Sigmoid colon (tissue), 4 donors: ENCODE measurements around the gene MAP4K5.

Source experiments
- POLR2A ChIP-seq, 2 donors: fragments of 450-650 bp; IDR thresholded peaks; one replicate each; pipeline ENCODE4 v1.6.1; 2016; ENCODE audit warnings: antibody characterized with exemption in 2 of 2, mild to moderate bottlenecking in 2 of 2, moderate library complexity in 2 of 2
- POLR2AphosphoS5 ChIP-seq, 4 donors: sonication (generic); formaldehyde crosslinking; IDR thresholded peaks; one replicate each; pipeline ENCODE4 v1.6.1; 2017; ENCODE audit warnings: antibody characterized with exemption in 4 of 4

DNA sequence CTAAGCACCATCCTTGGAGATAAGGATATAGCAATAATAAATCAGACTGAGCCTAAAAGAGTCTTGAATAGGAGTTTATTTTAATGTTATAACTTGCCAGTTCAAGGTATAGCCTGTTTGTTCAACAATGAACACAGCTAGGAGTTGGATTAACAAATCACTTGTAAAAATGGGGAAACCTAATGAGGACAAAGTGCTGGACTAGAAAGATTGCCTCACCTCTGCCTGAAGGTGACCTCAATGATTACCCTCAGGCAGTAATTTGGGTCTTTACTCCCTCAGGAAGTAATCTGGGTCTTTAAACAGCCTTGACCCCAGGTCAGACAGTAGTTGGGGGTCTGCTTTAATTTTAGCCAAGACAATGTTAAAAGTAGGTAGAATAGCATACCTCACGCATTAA is 100.2 kb downstream of the MAP4K5 start:
- no peak for TF ChIP-seq POLR2AphosphoS5 (IDR thresholded peaks at IDR 0.05)
- no peak for TF ChIP-seq POLR2A (IDR thresholded peaks at IDR 0.05)
